ENCODE results near the gene WDR31.

WDR31 gene

DNA sequence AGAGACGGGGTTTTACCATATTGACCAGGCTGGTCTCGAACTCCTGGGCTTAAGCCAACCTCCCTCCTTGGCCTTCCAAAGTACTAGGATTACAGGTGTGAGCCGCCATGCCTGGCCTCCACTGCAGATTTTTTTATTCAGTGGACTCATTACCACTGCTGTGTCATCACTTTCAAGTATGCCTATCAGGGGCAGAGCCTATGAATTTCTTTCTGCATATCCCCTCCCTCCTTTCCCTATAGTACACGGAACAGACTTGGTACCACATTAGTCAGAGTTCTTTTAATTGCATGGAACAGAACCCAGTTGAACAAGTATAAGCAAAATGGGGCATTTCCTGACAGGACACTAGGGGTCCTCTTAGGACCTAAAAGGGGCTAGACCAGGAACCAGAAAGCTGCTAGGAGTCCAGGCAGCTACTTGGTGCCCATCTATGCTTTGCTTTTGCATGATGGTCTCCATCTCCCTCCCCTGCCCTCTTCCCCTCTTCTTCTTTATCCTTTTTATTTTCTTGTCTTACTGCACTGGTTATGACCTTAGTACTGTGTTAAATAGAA is 15.0 kb upstream of the WDR31 start:
- in situ Hi-C loops (cut with MboI; ENCODE audit: low pct_unique_long_range_greater_than_20kb, low sequenced_read_pairs, unreplicated experiment), result no loop called here
- DNase-seq (ENCODE audit: low spot score), result no peak
- peak; percentile 19 for TF ChIP-seq CTCF (IDR thresholded peaks at IDR 0.05; ENCODE audit: extremely low read depth, insufficient read depth, missing control alignments)

- TF ChIP-seq CTCF (IDR thresholded peaks at IDR 0.05; ENCODE audit: extremely low read depth, insufficient read depth, missing control alignments), result no peak
- in situ Hi-C loops (cut with MboI; ENCODE audit: low pct_unique_long_range_greater_than_20kb, low sequenced_read_pairs, unreplicated experiment), result no loop called here
- DNase-seq (ENCODE audit: low spot score), result no peak
Measured at GRCh38 chr9:113352411-113352810, 12.3 kb upstream of the WDR31 start.

DNA sequence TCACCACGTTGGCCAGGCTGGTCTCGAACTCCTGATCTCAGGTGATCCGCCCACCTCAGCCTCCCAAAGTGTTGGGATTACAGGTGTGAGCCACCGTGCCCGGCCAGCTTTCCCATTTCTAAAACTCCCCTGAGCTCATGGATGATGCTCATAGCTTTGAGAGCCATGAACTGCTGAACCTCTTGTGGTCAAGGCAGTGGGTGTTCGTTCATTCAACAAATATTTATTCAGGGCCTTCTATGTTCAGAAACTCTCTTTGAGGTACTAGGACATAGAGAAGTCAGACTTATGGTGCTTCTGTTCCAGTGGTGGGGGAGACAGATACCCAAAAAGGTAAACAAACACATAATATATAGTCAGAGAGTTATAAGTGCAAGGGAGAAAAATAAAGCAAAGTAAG is 11.9 kb upstream of the WDR31 start:
- in situ Hi-C loops (cut with MboI; ENCODE audit: low pct_unique_long_range_greater_than_20kb, low sequenced_read_pairs, unreplicated experiment), result no loop called here
- TF ChIP-seq CTCF (IDR thresholded peaks at IDR 0.05; ENCODE audit: extremely low read depth, insufficient read depth, missing control alignments), result no peak
- DNase-seq (ENCODE audit: low spot score), result no peak

DNA sequence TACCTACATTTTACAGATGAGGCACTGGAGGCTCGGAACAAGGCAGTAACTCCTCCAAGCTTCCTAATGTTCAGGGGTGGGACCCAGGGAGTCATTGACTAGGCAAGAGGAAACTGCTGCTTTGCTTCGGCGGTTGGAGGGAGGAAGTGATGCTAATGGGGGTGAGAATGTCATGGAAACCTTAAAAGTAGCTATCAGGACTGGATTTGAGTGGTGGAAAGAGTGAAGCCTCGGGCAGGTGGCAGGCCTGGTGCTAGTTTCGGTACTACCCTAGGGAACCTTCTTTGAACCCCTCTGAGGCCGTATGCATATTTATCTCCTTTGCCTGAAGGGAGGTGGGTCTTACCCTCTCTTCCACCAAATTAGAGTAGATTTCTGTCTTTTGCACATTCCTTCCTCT is 10.9 kb upstream of the WDR31 start:
- peak; percentile 59 for DNase-seq (ENCODE audit: low spot score)
- no peak for TF ChIP-seq CTCF (IDR thresholded peaks at IDR 0.05; ENCODE audit: extremely low read depth, insufficient read depth, missing control alignments)
- in situ Hi-C loops (cut with MboI; ENCODE audit: low pct_unique_long_range_greater_than_20kb, low sequenced_read_pairs, unreplicated experiment), result no loop called here

GRCh38 chr9:113350107-113350661 is 10.1 kb upstream of the WDR31 start:
- DNase-seq (ENCODE audit: low spot score), result peak; percentile 39
- TF ChIP-seq CTCF (IDR thresholded peaks at IDR 0.05; ENCODE audit: extremely low read depth, insufficient read depth, missing control alignments), result no peak
- in situ Hi-C loops (cut with MboI; ENCODE audit: low pct_unique_long_range_greater_than_20kb, low sequenced_read_pairs, unreplicated experiment), result no loop called here

GRCh38 chr9:113349445-113350094 is 9.5 kb upstream of the WDR31 start, which contains the start of gene BSPRY:
Gene BSPRY, plus strand, starts transcription at chr9:113349541. Its CDS starts 39 bp downstream, at chr9:113349580.
- in situ Hi-C loops (cut with MboI; ENCODE audit: low pct_unique_long_range_greater_than_20kb, low sequenced_read_pairs, unreplicated experiment), result no loop called here
- no peak for TF ChIP-seq CTCF (IDR thresholded peaks at IDR 0.05; ENCODE audit: extremely low read depth, insufficient read depth, missing control alignments)
- peak; percentile 69 for DNase-seq (ENCODE audit: low spot score)

All from GM13977 (cell line).